Esophagus squamous epithelium (tissue), 4 donors: Measurements from ENCODE around the gene FGFR3.

ENCODE experiments used
- POLR2A ChIP-seq, 4 donors: fragments of 450-650 bp; IDR thresholded peaks; one replicate each; pipeline ENCODE4 v1.6.1; 2017; ENCODE audit warnings: antibody characterized with exemption in 4 of 4, mild to moderate bottlenecking in 4 of 4, moderate library complexity in 3 of 4
- TF ChIP-seq, protein P1 (sequence below), 6 experiments: fragments of 450-650 bp in 4 of 6; fragments of 200-600 bp in 2 of 6; sonication (generic) in 2 of 6; IDR thresholded peaks; one replicate each; pipeline ENCODE4 v1.5.1; 2016 to 2019; ENCODE audit warnings: antibody characterized with exemption in 6 of 6, mild to moderate bottlenecking in 4 of 6, moderate library complexity in 4 of 6

GRCh38 chr4:1750381-1751154 is 42.5 kb upstream of the FGFR3 start:
- TF ChIP-seq, protein P1, sequence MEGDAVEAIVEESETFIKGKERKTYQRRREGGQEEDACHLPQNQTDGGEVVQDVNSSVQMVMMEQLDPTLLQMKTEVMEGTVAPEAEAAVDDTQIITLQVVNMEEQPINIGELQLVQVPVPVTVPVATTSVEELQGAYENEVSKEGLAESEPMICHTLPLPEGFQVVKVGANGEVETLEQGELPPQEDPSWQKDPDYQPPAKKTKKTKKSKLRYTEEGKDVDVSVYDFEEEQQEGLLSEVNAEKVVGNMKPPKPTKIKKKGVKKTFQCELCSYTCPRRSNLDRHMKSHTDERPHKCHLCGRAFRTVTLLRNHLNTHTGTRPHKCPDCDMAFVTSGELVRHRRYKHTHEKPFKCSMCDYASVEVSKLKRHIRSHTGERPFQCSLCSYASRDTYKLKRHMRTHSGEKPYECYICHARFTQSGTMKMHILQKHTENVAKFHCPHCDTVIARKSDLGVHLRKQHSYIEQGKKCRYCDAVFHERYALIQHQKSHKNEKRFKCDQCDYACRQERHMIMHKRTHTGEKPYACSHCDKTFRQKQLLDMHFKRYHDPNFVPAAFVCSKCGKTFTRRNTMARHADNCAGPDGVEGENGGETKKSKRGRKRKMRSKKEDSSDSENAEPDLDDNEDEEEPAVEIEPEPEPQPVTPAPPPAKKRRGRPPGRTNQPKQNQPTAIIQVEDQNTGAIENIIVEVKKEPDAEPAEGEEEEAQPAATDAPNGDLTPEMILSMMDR (IDR thresholded peaks at IDR 0.05), result no peak
- TF ChIP-seq POLR2A (IDR thresholded peaks at IDR 0.05), result no peak
